GM21723 (cell line): ENCODE results near the gene DDAH2.
A peak's percentile ranks its signal among the peaks of the same experiment; 100 is the strongest.

Source experiments
- ATAC-seq: cut with Tn5 transposase; IDR thresholded peaks from one replicate; pipeline ENCODE4 v1.9.1; 2021; ENCODE audit warnings: mild to moderate bottlenecking, moderate library complexity; ENCODE audit not compliant: unreplicated experiment

Gene DDAH2

GRCh38 chr6:31733734-31734133 is 4.6 kb upstream of the DDAH2 start:
- ATAC-seq, result no peak

- ATAC-seq, result no peak
Observed at GRCh38 chr6:31732029-31732428, 2.9 kb upstream of the DDAH2 start.

- no peak for ATAC-seq
Observed at GRCh38 chr6:31730631-31731086, 1.6 kb upstream of the DDAH2 start.

- peak; percentile 44 for ATAC-seq
Observed at GRCh38 chr6:31729979-31730630, 1.0 kb upstream of the DDAH2 start.

GRCh38 chr6:31729515-31729978 is 448 bp upstream of the DDAH2 start:
- peak; percentile 58 for ATAC-seq

- ATAC-seq, result no peak
Observed at GRCh38 chr6:31727717-31728671, 1.1 kb downstream of the DDAH2 start.

- no peak for ATAC-seq
Observed at GRCh38 chr6:31727034-31727716, 1.9 kb downstream of the DDAH2 start.

GRCh38 chr6:31725502-31726350 is 3.4 kb downstream of the DDAH2 start:
- ATAC-seq, result no peak

GRCh38 chr6:31723980-31724691 is 5.0 kb downstream of the DDAH2 start:
- ATAC-seq, result no peak

GRCh38 chr6:31723245-31723979 is 5.7 kb downstream of the DDAH2 start, which contains the start of gene MPIG6B:
MPIG6B (plus strand) TSS chr6:31723373; CDS start chr6:31723384, 11 bp downstream.
- no peak for ATAC-seq

- no peak for ATAC-seq
Observed at GRCh38 chr6:31722173-31722572, 6.9 kb downstream of the DDAH2 start.

- ATAC-seq, result no peak
Observed at GRCh38 chr6:31721351-31722020, 7.6 kb downstream of the DDAH2 start, which contains the start of gene LY6G6C. LY6G6C (minus strand) TSS chr6:31721746; CDS start chr6:31721679, 67 bp downstream.

- ATAC-seq, result no peak
Observed at GRCh38 chr6:31720196-31720770, 8.8 kb downstream of the DDAH2 start.

GRCh38 chr6:31719001-31719400 is 10.1 kb downstream of the DDAH2 start:
- ATAC-seq, result no peak

GRCh38 chr6:31718265-31718664 is 10.8 kb downstream of the DDAH2 start:
- ATAC-seq, result no peak

- ATAC-seq, result no peak
Observed at GRCh38 chr6:31717499-31718222, 11.4 kb downstream of the DDAH2 start.
